Mesenteric fat pad (tissue), 1 donor: ENCODE results near the gene OR5H6. TPM values are rescaled to one million over a fixed set of nuclear protein-coding genes. Genes with fewer than 3 reads are reported as not detected.
"Not testable (repeated sequence)": the region's sequence is repeated elsewhere in the genome, so short reads cannot be mapped to it uniquely, and the experiment has no call there.

Experiments used
- DNase-seq: peaks from one replicate; pipeline ENCODE4 v3.0.0-alpha.2; 2020; ENCODE audit warnings: low spot score
- long read RNA-seq: library from polyadenylated mRNA; unstranded; transcript quantifications from one replicate; pipeline ENCODE4 v2.0.0, GENCODE V29; 2020
- total RNA-seq: library from RNA; stranded (reverse); fragmentation: NEBNext Ultra II Directional; extraction: Animal tissue kit (Norgen Biotek cat#: 25700); gene quantifications from one replicate; pipeline ENCODE4 v1.2.1, GENCODE V29; 2021
- donor health status: DM: yes; HTN: yes; CAD: no.

The OR5H6 gene
- not detected for total RNA-seq
- long read RNA-seq: 0 reads

DNA sequence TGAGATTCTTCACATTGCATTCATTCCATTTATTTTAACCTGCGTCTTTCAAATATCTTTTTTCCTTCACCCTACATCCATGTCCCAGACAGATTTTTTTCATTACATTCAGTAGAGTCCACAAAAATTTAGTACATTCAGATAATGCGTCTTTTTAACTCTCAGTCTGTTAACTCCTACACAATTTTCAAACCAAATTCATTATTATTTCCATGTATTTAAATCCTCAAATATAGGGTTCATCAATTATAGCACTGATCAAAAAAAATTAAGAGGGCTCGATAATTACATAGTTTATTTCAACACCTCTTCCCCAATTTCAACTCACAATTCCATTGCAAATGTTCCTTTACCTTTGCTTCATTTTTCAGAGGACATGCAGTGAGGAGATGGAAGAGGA is at the start of gene OR5H6:
TSS of gene OR5H6 (plus strand) at position 301 of the 400 bp plus-strand sequence. CDS start at position 390, 89 bp downstream.
- DNase-seq: no peak

DNA sequence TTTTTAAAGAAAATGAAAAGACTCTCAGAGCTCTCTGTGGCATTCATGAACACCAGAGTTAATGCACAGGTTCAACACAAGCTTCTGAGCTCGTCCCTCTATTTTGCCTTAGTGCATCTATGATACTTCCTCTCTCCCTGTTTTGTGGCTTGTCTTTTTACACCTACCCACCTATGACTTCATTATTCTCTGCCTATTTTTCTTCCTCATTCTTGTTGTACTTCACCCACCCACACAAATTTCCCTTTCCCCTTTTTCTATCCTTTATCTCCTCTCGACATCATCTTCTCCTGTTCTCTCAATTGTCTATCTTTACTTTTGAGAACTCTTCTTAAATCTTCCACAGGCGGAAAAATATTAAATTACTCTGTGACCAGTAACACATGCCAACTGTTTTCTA is 49.0 kb upstream of the OR5H6 start:
- DNase-seq: no peak

DNA sequence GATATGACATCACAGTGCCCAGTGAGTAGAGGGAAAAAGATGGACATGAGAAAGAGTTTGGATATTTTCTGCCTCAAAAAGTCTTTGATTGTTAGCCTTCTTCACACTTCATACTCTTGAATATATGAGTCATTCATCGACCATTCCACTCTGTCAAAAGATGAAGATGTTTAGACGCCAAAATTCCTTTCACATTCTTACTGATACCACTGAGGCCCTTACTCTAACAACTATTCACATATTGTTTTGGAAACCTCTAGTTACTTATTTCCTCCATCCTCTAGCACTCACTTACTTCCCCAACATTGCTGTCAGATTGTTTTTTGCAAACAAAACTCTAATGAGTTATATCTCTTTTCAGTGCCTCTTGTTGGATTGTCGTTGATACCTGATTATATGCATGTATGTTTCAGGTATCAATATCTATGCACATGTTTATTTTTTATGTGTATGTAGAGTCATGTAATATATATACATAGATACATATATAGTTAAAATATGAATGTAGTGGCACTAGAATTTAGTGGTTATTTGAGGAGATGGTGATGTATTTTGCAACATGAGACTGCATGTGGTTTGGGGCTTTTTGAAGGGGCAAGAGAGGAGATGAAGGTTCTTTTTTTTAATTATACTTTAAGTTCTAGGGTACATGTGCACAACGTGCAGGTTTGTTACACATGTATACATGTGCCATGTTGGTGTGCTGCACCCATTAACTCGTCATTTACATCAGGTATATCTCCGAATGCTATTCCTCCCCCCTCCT is 40.0 kb upstream of the OR5H6 start:
- DNase-seq: no peak

DNA sequence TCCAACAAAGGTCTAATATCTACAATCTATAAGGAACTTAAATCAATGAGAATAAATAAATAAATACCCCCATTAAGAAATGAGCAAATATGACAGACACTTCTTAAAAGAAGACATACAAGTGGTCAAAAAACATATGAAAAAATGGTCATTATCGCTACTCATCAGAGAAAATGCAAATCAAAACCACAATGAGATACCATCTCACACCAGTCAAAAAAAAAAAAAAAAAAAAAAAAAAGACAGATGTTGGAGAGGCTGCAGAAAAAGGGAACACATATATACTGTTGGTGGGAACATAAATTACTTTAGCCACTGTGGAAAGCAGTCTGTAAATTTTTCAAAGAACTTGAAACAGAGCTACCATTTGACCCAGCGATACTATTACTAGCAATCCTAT is 31.6 kb upstream of the OR5H6 start:
- no peak for DNase-seq

DNA sequence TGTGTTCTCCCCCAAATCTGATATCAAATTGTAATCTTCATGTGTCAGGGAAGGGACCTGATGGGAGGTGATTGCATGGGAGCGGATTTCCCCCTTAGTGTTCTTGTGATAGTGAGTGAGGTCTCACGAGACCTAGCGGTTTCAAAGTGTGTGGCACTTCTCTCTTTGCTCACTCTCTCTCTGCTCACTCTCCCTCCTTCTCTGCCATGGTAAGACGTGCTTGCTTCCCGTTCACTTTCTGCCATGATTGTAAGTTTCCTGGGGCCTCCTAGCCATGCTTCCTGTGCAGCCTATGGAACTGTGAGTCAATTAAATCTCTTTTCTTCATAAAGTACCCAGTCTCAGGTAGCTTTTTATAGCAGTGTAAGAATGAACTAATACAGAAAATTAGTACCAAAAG is 30.6 kb upstream of the OR5H6 start:
- DNase-seq: no peak

DNA sequence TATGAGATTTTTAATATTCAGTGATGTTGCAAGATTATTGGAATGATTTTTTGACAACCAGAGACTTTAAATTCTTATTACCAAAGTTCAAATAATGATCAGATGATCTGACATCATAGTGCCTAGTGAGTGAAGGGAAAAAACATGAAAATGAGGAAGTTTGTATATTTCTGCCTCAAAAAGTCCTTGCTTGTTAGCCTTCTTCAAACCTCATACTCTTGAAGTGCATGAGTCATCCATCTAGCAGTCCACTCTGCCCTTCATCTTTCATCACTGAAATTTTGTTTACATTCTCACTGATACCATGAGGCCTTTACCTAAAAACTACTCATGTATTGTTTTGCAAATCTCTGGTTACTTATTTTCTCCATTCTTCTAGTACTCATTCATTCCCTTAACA is 23.9 kb upstream of the OR5H6 start:
- DNase-seq: no peak

DNA sequence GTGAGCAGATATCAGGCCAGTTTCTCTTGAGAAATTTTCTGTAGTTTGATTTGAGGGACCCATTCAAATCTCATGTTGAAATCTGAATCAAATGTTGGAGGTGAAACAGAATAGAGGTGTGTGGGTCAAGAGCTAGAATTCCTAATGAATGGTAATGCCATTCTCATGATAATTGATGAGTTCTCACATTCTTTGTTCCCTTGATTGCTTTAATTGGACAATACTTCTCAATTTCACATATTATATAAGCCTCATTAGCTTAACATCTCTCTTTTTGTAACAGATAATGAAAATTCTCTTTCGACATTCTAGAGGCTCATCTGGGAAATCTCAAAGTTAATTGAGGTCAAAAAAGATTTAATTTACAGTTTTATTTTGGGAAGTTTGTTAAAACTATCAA is 21.9 kb upstream of the OR5H6 start:
- DNase-seq: no peak

DNA sequence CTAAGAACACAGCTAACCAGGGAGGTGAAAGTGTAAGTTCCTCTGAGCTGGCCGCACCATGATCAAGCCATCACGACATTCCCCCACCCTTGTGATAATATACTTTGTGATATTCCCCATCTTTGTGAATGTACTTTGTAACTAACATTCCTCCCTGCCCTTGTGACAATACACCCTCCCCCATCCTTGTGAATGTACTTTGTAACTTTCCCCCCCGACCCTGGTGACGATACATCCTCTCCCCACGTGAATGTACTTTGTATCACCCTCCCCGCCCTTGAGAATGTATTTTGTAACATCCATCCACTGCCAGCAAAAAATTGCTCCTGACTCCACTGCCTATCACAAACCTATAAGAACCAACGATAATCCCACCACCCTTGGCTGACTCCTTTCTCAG is 20.2 kb upstream of the OR5H6 start:
- no peak for DNase-seq

DNA sequence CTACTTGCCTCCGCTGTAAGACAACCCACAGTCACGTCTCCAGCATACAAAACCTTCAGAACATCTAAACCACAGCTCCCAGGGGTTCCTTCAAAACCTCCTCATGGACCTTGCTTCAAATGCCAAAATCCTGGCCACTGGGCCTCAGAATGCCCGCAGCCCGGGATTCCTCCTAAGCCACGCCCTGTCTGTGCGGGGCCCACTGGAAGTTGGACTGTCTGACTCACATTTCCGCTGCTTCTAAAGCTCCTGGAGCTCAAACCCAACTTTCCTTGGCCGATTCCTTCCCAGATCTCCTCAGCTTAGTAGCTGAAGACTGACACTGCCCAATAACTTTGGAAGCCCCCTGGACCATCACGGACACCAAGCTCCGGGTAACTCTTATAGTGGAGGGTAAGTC is 17.9 kb upstream of the OR5H6 start:
- no peak for DNase-seq

DNA sequence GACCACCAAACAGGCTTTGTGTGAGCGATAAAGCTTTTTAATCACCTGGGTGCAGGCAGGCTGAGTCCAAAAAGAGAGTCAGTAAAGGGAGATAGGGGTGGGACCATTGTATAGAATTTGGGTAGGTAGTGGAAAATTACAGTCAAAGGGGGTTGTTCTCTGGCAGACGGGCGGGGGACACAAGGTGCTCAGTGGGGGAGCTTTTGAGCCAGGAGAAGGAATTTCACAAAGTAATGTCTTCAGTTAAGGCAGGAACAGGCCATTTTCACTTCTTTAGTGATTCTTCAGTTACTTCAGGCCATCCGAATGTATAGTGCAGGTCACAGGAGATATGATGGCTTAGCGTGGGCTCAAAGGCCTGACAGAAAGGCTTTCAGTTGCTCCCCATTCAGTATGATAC is 8.0 kb upstream of the OR5H6 start:
- not testable (repeated sequence) for DNase-seq

DNA sequence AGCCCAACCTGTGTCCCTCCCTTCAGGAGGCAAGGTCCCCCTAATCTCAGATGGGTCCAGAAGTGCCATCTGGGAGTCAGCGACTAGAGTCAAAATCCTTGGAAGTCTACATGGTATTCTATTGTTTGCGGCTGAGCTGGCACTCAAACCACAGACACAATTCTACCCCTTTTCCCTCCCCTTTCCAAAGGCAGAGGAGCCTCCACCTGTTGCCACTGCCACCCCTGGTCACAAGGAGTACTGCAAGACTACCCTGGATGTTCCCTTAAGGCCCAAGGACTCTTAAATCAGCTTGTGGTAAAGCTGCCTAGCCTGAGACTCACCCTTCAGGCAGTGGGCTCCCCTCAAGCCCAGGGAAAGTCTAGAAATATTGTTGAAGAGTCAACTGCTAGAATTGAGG is 4.3 kb upstream of the OR5H6 start:
- DNase-seq: no peak

DNA sequence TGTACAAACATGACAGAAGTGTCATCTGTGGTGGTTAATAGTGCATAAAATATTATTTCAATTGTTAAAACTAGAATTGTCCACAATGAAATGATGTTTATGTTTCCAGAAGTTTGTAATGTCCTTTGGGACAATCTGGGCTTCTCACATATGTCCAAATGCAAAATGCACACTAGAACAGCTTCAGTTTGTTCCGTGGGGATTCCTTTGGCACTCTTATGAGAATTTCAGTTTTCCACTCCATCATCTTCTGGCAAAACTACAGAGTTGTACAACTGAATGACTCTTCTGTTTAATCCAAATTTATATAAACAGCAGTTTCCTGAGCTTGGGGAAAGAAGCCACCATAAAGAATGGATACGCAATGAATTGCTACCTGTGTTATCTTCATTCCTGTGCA is 2.0 kb upstream of the OR5H6 start:
- no peak for DNase-seq

DNA sequence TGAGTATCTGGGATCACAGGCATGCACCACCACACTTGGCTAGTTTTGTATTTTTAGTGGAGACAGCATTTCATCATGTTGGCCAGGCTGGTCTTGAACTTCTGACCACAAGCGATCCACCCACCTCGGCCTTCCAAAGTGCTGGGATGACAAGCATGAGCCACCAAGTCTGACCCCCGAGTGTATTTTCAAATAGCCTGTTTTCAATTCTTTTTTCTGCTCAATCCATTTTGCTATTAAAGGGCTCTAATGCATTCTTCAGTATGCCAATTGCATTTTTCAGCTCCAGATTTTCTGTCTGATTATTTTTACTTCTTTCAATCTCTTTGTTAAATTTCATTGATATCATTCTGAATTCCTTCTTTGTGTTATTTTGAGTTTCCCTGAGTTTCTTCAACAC is 5.8 kb downstream of the OR5H6 start:
- no peak for DNase-seq

DNA sequence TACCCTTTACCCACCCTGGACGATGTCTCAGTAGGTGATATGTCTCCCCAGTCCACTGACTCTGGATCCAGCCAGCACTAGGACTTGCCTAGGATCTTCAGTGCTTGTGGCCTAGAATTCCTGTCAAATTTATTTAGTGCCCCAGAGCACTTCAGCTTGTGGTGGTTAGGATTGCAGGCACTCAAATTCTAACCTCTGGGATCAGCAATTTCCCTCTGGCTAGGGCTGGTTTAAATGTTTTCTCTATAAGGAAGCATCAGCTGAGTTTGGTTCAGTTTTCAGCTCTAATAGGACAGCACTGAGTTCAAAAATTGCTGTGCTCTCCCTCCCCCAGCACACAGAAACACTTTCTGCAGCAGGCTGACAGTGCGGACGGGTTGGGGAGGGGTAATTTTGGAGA is 8.1 kb downstream of the OR5H6 start:
- DNase-seq: no peak

DNA sequence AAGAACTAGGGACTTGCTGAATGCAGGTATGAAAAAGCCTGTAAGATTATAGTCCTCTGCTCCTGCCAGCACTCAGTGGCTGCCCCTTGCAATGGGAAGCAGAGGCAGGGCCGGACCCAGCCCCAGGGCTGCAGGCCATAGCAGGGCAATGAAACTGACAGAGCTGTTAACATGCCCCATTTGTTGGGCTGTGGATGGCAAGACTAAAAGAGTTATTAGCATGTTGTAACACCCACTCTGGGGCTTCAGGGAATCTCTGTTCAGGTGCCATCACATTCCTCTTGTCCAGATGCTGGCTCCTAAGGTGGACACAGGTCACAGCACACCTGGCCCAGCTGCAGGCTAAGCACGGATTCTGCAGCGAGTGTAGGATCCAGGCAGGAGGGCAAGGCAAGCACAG is 10.9 kb downstream of the OR5H6 start:
- no peak for DNase-seq

DNA sequence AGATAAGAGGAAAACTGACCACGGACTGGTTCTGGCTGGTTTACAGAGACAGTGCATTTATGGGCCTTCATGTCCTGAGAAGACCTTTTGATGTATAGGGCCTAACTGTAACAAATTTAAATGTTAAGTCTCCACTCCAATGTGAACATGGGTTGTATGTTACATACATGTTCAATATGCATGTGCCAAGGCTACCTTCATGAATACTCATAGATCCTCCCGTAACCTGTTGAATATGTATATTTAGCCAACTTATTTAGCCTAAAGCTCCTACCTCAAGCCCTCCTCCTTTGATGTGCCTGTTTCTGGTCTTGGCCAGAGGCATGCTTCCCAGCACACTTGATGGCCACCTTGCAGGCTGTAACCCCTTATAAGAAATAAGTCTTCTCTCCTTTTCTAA is 18.2 kb downstream of the OR5H6 start, which contains the start of gene OR5H2:
TSS of gene OR5H2 (plus strand) at position 301 of the 400 bp plus-strand sequence. CDS start 398 bp downstream, outside the sequence.
- no peak for DNase-seq

DNA sequence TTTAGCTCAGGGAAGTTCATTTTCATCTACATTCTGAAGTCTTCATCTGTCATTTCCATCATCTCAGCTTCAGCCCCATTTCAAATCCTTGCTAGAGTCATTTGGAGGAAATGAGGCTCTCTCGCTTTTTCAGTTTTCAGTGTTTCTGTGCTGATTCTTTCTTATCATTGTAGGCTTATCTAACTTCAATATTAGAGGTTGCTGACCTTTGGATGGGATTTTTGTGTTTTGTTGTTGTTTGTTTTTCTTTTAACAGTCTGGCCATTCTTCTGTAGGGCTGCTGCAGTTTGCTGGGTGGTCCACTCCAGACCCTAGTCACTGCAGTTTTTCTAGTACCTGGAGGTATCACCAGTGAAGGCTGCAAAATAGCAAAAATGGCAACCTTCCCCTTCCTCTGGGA is 26.9 kb downstream of the OR5H6 start:
- no peak for DNase-seq

DNA sequence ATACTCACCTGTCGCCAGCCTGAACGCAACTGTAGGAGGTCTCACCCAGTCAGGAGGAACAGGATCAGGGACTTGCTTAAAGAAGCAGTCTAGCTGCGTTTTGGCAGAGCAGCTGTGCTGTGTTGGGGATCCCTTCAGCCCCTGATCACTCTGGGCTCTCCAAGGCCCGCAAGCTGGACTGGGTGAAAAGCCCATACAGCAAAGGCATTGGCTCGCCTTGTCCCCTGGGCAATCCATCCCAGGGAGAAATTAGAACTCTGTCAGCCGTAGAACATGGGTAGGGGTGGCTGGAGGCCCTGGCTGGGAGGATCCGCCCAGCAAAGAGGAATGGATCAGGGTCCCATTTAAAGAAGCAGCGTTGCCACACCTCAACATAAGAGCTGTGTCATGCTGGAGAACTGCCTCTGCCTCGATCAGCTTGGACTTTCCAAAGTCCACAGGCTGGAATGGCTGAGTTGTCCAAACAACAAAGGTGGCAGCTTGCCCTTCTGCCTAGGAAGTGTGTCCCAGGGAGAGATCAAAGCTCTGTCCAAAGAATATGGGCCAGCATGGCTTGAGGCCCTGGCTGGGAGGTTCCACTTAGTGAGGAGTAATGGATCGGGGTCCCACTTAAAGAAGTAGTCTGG is 27.4 kb downstream of the OR5H6 start:
- DNase-seq: no peak

Other genes starting within 250 kb of the OR5H6 start
- gene GABRR3, start 228.9 kb upstream of the OR5H6 start, total RNA-seq: not detected
- not detected for gene OR5AC2, start 177.1 kb upstream of the OR5H6 start, total RNA-seq
- not detected for gene OR5H1, start 133.5 kb upstream of the OR5H6 start, total RNA-seq
- not detected for gene OR5H14, start 116.8 kb upstream of the OR5H6 start, total RNA-seq
- gene OR5H15, start 97.5 kb upstream of the OR5H6 start, total RNA-seq: not detected
- not detected for gene OR5H2, start 18.3 kb downstream of the OR5H6 start, total RNA-seq
- gene OR5K4, start 89.6 kb downstream of the OR5H6 start, total RNA-seq: not detected
- gene OR5K3, start 126.4 kb downstream of the OR5H6 start, total RNA-seq: not detected
- gene OR5K1, start 199.0 kb downstream of the OR5H6 start, total RNA-seq: not detected
- gene OR5K2, start 233.4 kb downstream of the OR5H6 start, total RNA-seq: not detected